Stomach (tissue), 4 donors: ENCODE results near the gene KIF13A.

ENCODE experiments used
- POLR2A ChIP-seq, 4 donors: fragments of 450-650 bp; IDR thresholded peaks; one replicate each; pipeline ENCODE4 v1.6.1; 2016; ENCODE audit warnings: antibody characterized with exemption in 4 of 4, control low read depth in 2 of 4, mild to moderate bottlenecking in 1 of 4, moderate library complexity in 1 of 4
- TF ChIP-seq, protein P1 (sequence below), 7 experiments: fragments of 450-650 bp in 4 of 7; fragments of 200-600 bp in 3 of 7; sonication (generic) in 3 of 7; IDR thresholded peaks; one replicate each; pipeline ENCODE4 v1.5.1; 2016 to 2019; ENCODE audit warnings: antibody characterized with exemption in 7 of 7, control low read depth in 2 of 7, mild to moderate bottlenecking in 1 of 7

- TF ChIP-seq, protein P1, sequence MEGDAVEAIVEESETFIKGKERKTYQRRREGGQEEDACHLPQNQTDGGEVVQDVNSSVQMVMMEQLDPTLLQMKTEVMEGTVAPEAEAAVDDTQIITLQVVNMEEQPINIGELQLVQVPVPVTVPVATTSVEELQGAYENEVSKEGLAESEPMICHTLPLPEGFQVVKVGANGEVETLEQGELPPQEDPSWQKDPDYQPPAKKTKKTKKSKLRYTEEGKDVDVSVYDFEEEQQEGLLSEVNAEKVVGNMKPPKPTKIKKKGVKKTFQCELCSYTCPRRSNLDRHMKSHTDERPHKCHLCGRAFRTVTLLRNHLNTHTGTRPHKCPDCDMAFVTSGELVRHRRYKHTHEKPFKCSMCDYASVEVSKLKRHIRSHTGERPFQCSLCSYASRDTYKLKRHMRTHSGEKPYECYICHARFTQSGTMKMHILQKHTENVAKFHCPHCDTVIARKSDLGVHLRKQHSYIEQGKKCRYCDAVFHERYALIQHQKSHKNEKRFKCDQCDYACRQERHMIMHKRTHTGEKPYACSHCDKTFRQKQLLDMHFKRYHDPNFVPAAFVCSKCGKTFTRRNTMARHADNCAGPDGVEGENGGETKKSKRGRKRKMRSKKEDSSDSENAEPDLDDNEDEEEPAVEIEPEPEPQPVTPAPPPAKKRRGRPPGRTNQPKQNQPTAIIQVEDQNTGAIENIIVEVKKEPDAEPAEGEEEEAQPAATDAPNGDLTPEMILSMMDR (IDR thresholded peaks at IDR 0.05) = no peak
- no peak for TF ChIP-seq POLR2A (IDR thresholded peaks at IDR 0.05)
Measured at GRCh38 chr6:17858584-17858983, 128.9 kb downstream of the KIF13A start.
